ENCODE measurements around the gene ANTXR1.

DNA sequence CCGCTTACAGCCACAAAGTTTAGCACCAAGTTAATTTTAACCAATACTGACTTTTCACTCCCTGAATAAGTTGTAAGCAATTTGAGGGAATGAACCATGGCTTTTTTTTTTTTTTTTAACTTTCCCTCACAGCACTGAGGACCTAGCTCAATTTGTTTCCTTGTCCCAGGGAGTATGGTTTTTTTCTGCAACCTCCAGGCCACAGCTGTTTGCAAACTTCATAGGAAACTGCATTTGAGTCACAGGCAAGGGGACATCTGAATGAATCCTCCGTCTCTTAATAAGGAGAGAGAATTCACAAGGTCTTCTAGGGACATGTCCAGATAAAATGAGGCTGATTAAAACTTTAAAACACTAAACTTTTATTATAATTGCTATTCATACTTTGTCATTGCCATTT, 192.5 kb downstream of the ANTXR1 start:
- TF ChIP-seq CTCF (conservative IDR thresholded peaks at IDR 0.05; ENCODE audit: low read depth, low read length) = no peak
- TF ChIP-seq EZH2 (IDR thresholded peaks at IDR 0.05; ENCODE audit: borderline replicate concordance, low read depth, low read length, poor library complexity, severe bottlenecking) = no peak

Data from A673 (cell line).